ENCODE data around the gene FOXP2.
"Not testable (repeated sequence)": the region's sequence is repeated elsewhere in the genome, so short reads cannot be mapped to it uniquely, and the experiment has no call there.

The FOXP2 gene

GRCh38 chr7:114414156-114415063, at the start of gene FOXP2:
FOXP2 (plus strand) TSS chr7:114414815; CDS start chr7:114426512, 11,697 bp downstream.
- peak; percentile 86 for FAIRE-seq

- no peak for FAIRE-seq
Observed at GRCh38 chr7:114365791-114366190, 48.8 kb upstream of the FOXP2 start.

GRCh38 chr7:114368492-114368891, 46.1 kb upstream of the FOXP2 start:
- no peak for FAIRE-seq

- FAIRE-seq: no peak
Observed at GRCh38 chr7:114369294-114369693, 45.3 kb upstream of the FOXP2 start.

GRCh38 chr7:114372619-114373018, 42.0 kb upstream of the FOXP2 start:
- no peak for FAIRE-seq

GRCh38 chr7:114375907-114376306, 38.7 kb upstream of the FOXP2 start:
- FAIRE-seq: no peak

GRCh38 chr7:114383946-114384345, 30.7 kb upstream of the FOXP2 start:
- not testable (repeated sequence) for FAIRE-seq

- not testable (repeated sequence) for FAIRE-seq
Observed at GRCh38 chr7:114384346-114384745, 30.3 kb upstream of the FOXP2 start.

GRCh38 chr7:114388021-114388420, 26.6 kb upstream of the FOXP2 start:
- no peak for FAIRE-seq

- FAIRE-seq: no peak
Observed at GRCh38 chr7:114392686-114393085, 21.9 kb upstream of the FOXP2 start.

- FAIRE-seq: no peak
Observed at GRCh38 chr7:114402876-114403635, 11.6 kb upstream of the FOXP2 start.

- peak; percentile 73 for FAIRE-seq
Observed at GRCh38 chr7:114405427-114405826, 9.2 kb upstream of the FOXP2 start.

GRCh38 chr7:114409750-114410149, 4.9 kb upstream of the FOXP2 start:
- FAIRE-seq: no peak

GRCh38 chr7:114412548-114412947, 2.1 kb upstream of the FOXP2 start:
- FAIRE-seq: no peak

GRCh38 chr7:114413761-114414155, 857 bp upstream of the FOXP2 start:
- FAIRE-seq: no peak

- FAIRE-seq: peak; percentile 68
Observed at GRCh38 chr7:114415064-114415989, 712 bp downstream of the FOXP2 start.

GRCh38 chr7:114416129-114416990, 1.7 kb downstream of the FOXP2 start:
- FAIRE-seq: peak; percentile 11

GRCh38 chr7:114417290-114417689, 2.7 kb downstream of the FOXP2 start:
- no peak for FAIRE-seq

GRCh38 chr7:114418117-114418516, 3.5 kb downstream of the FOXP2 start:
- peak; percentile 71 for FAIRE-seq

- peak; percentile 9 for FAIRE-seq
Observed at GRCh38 chr7:114419441-114420272, 5.0 kb downstream of the FOXP2 start.
